ENCODE measurements around the gene ZDHHC4. TPM values are rescaled to one million over a fixed set of nuclear protein-coding genes. Genes with fewer than 3 reads are reported as not detected.
"Not testable (repeated sequence)": the region's sequence is repeated elsewhere in the genome, so short reads cannot be mapped to it uniquely, and the experiment has no call there.

Gene ZDHHC4
- total and polyA plus RNA-seq, 2 of the 13 experiments (the other 11 are each of a cell fraction or from before 2014, with no cell fraction given) = 83.2 to 188 TPM

DNA sequence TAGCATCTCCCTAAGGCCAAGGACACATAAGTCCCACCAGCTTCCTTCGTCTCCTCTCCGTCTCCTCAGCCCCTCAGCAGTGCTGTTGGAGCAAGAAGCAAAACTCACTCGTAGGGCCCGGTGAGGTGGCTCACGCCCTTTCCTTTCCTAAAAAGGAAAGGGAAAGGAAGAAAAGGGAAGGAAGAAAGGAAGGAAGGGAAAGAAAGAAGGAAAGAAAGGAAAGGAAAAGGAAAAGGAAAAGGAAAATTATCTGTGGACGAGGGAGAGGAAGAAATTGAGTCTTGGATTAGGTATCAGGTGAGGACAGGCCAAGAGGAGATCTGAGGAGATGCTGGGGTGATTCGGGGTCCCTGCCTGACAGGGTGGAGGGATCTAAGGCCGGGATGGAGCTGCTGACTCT is 56.8 kb downstream of the ZDHHC4 start (continued):
- TF ChIP-seq, protein P1, sequence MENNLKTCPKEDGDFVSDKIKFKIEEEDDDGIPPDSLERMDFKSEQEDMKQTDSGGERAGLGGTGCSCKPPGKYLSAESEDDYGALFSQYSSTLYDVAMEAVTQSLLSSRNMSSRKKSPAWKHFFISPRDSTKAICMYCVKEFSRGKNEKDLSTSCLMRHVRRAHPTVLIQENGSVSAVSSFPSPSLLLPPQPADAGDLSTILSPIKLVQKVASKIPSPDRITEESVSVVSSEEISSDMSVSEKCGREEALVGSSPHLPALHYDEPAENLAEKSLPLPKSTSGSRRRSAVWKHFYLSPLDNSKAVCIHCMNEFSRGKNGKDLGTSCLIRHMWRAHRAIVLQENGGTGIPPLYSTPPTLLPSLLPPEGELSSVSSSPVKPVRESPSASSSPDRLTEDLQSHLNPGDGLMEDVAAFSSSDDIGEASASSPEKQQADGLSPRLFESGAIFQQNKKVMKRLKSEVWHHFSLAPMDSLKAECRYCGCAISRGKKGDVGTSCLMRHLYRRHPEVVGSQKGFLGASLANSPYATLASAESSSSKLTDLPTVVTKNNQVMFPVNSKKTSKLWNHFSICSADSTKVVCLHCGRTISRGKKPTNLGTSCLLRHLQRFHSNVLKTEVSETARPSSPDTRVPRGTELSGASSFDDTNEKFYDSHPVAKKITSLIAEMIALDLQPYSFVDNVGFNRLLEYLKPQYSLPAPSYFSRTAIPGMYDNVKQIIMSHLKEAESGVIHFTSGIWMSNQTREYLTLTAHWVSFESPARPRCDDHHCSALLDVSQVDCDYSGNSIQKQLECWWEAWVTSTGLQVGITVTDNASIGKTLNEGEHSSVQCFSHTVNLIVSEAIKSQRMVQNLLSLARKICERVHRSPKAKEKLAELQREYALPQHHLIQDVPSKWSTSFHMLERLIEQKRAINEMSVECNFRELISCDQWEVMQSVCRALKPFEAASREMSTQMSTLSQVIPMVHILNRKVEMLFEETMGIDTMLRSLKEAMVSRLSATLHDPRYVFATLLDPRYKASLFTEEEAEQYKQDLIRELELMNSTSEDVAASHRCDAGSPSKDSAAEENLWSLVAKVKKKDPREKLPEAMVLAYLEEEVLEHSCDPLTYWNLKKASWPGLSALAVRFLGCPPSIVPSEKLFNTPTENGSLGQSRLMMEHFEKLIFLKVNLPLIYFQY (CRISPR knock-in tag; IDR thresholded peaks at IDR 0.05; ENCODE audit: borderline replicate concordance) = no peak
- TF ChIP-seq SRY (CRISPR knock-in tag; IDR thresholded peaks at IDR 0.05) = no peak
- TF ChIP-seq, protein P2, sequence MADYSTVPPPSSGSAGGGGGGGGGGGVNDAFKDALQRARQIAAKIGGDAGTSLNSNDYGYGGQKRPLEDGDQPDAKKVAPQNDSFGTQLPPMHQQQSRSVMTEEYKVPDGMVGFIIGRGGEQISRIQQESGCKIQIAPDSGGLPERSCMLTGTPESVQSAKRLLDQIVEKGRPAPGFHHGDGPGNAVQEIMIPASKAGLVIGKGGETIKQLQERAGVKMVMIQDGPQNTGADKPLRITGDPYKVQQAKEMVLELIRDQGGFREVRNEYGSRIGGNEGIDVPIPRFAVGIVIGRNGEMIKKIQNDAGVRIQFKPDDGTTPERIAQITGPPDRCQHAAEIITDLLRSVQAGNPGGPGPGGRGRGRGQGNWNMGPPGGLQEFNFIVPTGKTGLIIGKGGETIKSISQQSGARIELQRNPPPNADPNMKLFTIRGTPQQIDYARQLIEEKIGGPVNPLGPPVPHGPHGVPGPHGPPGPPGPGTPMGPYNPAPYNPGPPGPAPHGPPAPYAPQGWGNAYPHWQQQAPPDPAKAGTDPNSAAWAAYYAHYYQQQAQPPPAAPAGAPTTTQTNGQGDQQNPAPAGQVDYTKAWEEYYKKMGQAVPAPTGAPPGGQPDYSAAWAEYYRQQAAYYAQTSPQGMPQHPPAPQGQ (CRISPR knock-in tag; IDR thresholded peaks at IDR 0.05; ENCODE audit: borderline replicate concordance) = no peak
- TF ChIP-seq, protein P3, sequence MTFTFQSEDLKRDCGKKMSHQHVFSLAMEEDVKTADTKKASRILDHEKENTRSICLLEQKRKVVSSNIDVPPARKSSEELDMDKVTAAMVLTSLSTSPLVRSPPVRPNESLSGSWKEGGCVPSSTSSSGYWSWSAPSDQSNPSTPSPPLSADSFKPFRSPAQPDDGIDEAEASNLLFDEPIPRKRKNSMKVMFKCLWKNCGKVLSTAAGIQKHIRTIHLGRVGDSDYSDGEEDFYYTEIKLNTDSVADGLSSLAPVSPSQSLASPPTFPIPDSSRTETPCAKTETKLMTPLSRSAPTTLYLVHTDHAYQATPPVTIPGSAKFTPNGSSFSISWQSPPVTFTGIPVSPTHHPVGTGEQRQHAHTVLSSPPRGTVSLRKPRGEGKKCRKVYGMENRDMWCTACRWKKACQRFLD (CRISPR knock-in tag; IDR thresholded peaks at IDR 0.05; ENCODE audit: borderline replicate concordance) = no peak

DNA sequence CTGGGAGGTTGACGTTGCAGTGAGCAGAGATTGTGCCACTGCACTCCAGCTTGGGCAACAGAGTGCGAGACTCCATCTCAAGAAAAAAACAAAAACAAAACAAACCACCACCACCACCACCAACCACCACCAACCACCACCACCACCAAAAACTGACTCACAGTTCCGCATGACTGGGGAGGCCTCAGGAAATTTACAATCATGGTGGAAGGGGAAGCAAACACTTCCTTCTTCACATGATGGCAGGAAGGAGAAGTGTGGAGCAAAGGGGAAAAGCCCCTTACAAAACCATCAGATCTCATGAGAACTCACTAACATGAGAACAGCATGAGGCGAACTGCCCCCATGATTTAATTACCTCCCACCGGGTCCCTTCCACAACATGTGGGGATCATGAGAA is 57.7 kb downstream of the ZDHHC4 start:
- CTCF ChIA-PET (ENCODE audit: low intra/inter-chr PET ratio, low total read pairs) = not testable (repeated sequence)

More for the DNA sequence above, 57.7 kb downstream of the ZDHHC4 start:
- POLR2A ChIA-PET = interaction anchor here (0.6 kb wide), 1 partner anchor 63 kb away, joined by 3 read pairs; no protein-coding TSS in a partner anchor
- H3K4me2 ChIP-seq (ENCODE audit: low read depth, low read length); in situ Hi-C loops (cut with HindIII; ENCODE audit: extremely low pct_ligation_motif_present, low pct_unique_long_range_greater_than_20kb); H3K27me3 ChIP-seq (ENCODE audit: control insufficient read depth in 1 of 2, insufficient read depth in 2 of 2, low read length in 2 of 2); H3K4me3 ChIP-seq (replicated peaks in 1 of 3; ENCODE audit: insufficient read depth in 1 of 3, low read depth in 2 of 3, low read length in 3 of 3); H3K36me3 ChIP-seq (replicated peaks in 1 of 2; ENCODE audit: control insufficient read depth in 1 of 2, insufficient read depth in 2 of 2, low read length in 2 of 2); BruUV-seq (replicated peaks); H4K20me1 ChIP-seq (ENCODE audit: insufficient read depth, low read length); intact Hi-C loops (cut with micrococcal nuclease; ENCODE audit: unreplicated experiment); H3K27ac ChIP-seq (ENCODE audit: extremely low read length, insufficient read depth, low read length); H2AFZ ChIP-seq (ENCODE audit: low read length); ATAC-seq; H3K9me3 ChIP-seq (ENCODE audit: low read length); H3K9ac ChIP-seq (ENCODE audit: insufficient read depth, low read depth, low read length); DNase-seq (ENCODE audit: low spot score); FAIRE-seq: not testable (repeated sequence)
- peaks cover 13% of the 10 kb centered on the region for H3K79me2 ChIP-seq (ENCODE audit: insufficient read depth, low read length)
- WGBS (ENCODE audit: low lambda C conversion rate) = 72% methylated on average over 5 of the region's 5 CpGs
- H3K4me1 ChIP-seq (ENCODE audit: insufficient read depth, low read length) = peaks cover 41% of the 10 kb centered on the region
